GM18517 (cell line): ENCODE results near the gene DCC.

Experiments
- ATAC-seq: cut with Tn5 transposase; IDR thresholded peaks from one replicate; pipeline ENCODE4 v1.9.1; 2021; ENCODE audit warnings: mild to moderate bottlenecking, moderate library complexity; ENCODE audit not compliant: unreplicated experiment

Gene DCC

GRCh38 chr18:52339891-52340371 is at the start of gene DCC:
DCC (plus strand) TSS chr18:52340197; CDS start chr18:52340788, 591 bp downstream.
- ATAC-seq: no peak

- ATAC-seq: no peak
These were observed 29.3 kb upstream of the DCC start for GRCh38 chr18:52310651-52311050.

- ATAC-seq: no peak
These were observed 28.7 kb upstream of the DCC start for GRCh38 chr18:52311331-52311730.

GRCh38 chr18:52312346-52312745 is 27.7 kb upstream of the DCC start:
- no peak for ATAC-seq

GRCh38 chr18:52313213-52313612 is 26.8 kb upstream of the DCC start:
- no peak for ATAC-seq

- ATAC-seq: no peak
These were observed 20.5 kb upstream of the DCC start for GRCh38 chr18:52319424-52319983.

- ATAC-seq: no peak
These were observed 17.7 kb upstream of the DCC start for GRCh38 chr18:52322307-52322706.

GRCh38 chr18:52323802-52324201 is 16.2 kb upstream of the DCC start:
- no peak for ATAC-seq

- no peak for ATAC-seq
These were observed 14.0 kb upstream of the DCC start for GRCh38 chr18:52325997-52326396.

GRCh38 chr18:52333860-52334259 is 6.1 kb upstream of the DCC start:
- ATAC-seq: no peak

- ATAC-seq: no peak
These were observed 5.7 kb upstream of the DCC start for GRCh38 chr18:52334307-52334706.

- ATAC-seq: no peak
These were observed 5.1 kb upstream of the DCC start for GRCh38 chr18:52334896-52335295.

- ATAC-seq: no peak
These were observed 2.7 kb upstream of the DCC start for GRCh38 chr18:52337276-52337675.

- no peak for ATAC-seq
These were observed 557 bp downstream of the DCC start for GRCh38 chr18:52340406-52341102.

- ATAC-seq: no peak
These were observed 1.1 kb downstream of the DCC start for GRCh38 chr18:52341103-52341432.

- ATAC-seq: no peak
These were observed 1.8 kb downstream of the DCC start for GRCh38 chr18:52341608-52342381.

- ATAC-seq: no peak
These were observed 2.5 kb downstream of the DCC start for GRCh38 chr18:52342456-52342855.

GRCh38 chr18:52343138-52343537 is 3.1 kb downstream of the DCC start:
- no peak for ATAC-seq

GRCh38 chr18:52343731-52344340 is 3.8 kb downstream of the DCC start:
- no peak for ATAC-seq

GRCh38 chr18:52344881-52345280 is 4.9 kb downstream of the DCC start:
- no peak for ATAC-seq

- ATAC-seq: no peak
These were observed 5.4 kb downstream of the DCC start for GRCh38 chr18:52345428-52345827.

GRCh38 chr18:52348209-52348608 is 8.2 kb downstream of the DCC start:
- ATAC-seq: no peak
